OCI-LY3 (cell line): ENCODE measurements around the gene GPR32.

Experiments used
- EZH2phosphoT487 ChIP-seq: fragments of 200-600 bp; shearing (Covaris generic); IDR thresholded peaks from 2 replicates; pipeline ENCODE4 v1.6.1; 2018; ENCODE audit warnings: antibody characterized with exemption, mixed run types, low read depth
- TF ChIP-seq, protein P1 (sequence below): fragments of 200-600, 300-600 bp; sonication (generic); IDR thresholded peaks from 2 replicates; pipeline ENCODE4 v1.5.1; 2014; ENCODE audit warnings: antibody characterized with exemption, low read length, low read depth

DNA sequence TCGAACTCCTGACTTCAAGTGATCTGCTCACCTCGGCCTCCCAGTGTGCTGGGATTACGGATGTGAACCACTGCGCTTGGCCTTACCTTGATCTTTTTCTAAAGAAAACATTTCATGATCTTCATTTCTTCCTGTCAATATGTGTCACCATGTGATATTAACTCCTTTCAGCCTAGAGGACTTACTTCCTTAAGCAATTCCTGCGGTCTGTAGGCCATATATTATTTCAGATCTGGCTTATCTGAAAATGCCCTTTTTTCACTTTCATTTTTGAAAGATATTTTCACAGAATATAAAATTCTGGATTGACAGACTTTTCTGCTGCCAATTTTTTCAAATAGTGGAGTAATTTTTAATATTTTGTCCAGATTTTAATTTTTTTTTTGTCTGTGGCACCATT, 2.0 kb upstream of the GPR32 start:
- TF ChIP-seq, protein P1, sequence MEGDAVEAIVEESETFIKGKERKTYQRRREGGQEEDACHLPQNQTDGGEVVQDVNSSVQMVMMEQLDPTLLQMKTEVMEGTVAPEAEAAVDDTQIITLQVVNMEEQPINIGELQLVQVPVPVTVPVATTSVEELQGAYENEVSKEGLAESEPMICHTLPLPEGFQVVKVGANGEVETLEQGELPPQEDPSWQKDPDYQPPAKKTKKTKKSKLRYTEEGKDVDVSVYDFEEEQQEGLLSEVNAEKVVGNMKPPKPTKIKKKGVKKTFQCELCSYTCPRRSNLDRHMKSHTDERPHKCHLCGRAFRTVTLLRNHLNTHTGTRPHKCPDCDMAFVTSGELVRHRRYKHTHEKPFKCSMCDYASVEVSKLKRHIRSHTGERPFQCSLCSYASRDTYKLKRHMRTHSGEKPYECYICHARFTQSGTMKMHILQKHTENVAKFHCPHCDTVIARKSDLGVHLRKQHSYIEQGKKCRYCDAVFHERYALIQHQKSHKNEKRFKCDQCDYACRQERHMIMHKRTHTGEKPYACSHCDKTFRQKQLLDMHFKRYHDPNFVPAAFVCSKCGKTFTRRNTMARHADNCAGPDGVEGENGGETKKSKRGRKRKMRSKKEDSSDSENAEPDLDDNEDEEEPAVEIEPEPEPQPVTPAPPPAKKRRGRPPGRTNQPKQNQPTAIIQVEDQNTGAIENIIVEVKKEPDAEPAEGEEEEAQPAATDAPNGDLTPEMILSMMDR: no peak
- TF ChIP-seq EZH2phosphoT487: no peak
